Gastrocnemius medialis (tissue), 4 donors: ENCODE measurements around the gene PDLIM7.

Experiments used
- CTCF ChIP-seq, 5 experiments: fragments of 450-650 bp in 3 of 5; fragments of 200-600 bp in 2 of 5; sonication (generic) in 2 of 5; IDR thresholded peaks in 4 of 5; conservative IDR thresholded peaks in 1 of 5; 1 replicate in 4 of 5; 2 replicates in 1 of 5; pipeline ENCODE4 v1.5.1; 2016 to 2019; ENCODE audit warnings: antibody characterized with exemption in 5 of 5, mild to moderate bottlenecking in 3 of 5, moderate library complexity in 3 of 5
- POLR2A ChIP-seq, 2 donors: fragments of 450-650 bp; IDR thresholded peaks; one replicate each; pipeline ENCODE4 v1.6.1; 2017; ENCODE audit warnings: antibody characterized with exemption in 2 of 2, mild to moderate bottlenecking in 2 of 2, moderate library complexity in 2 of 2

DNA sequence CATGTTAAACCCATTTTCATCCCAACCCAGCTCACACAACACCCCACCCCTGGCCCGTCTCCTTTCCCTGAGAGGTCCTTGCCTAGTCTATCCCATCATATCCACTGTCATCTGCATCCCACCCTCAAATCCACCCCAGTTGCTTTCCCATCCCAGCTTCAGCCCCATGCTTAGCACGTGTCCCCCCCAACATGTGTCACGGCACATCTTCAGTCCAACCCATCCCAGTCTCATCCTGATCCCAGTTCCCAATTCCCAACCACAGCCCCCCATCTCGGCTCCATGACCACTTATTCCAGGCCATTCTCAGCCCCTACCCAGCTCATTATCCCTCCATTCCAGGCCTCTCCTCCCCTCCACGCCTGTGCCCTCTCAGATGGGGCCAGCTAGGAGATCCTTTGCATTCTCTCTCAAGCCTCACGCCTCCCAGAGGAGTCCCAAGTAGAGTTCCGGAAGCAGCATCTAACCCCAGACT, 23.4 kb downstream of the PDLIM7 start:
- TF ChIP-seq POLR2A (IDR thresholded peaks at IDR 0.05), result no peak
- TF ChIP-seq CTCF (IDR thresholded peaks at IDR 0.05 in 4 of 5, conservative IDR thresholded peaks at IDR 0.05 in 1 of 5), result no peak
